GM19438 (cell line): ENCODE results near the gene RNLS.
"Not testable (repeated sequence)": the region's sequence is repeated elsewhere in the genome, so short reads cannot be mapped to it uniquely, and the experiment has no call there.

Experiments used
- ATAC-seq: cut with Tn5 transposase; IDR thresholded peaks from one replicate; pipeline ENCODE4 v1.9.1; 2021; ENCODE audit warnings: low read depth; ENCODE audit not compliant: unreplicated experiment

The RNLS gene

GRCh38 chr10:88315755-88316154 lies 267.4 kb downstream of the RNLS start:
- no peak for ATAC-seq

GRCh38 chr10:88314362-88314761 lies 268.8 kb downstream of the RNLS start:
- ATAC-seq = no peak

GRCh38 chr10:88313878-88314277 lies 269.2 kb downstream of the RNLS start:
- no peak for ATAC-seq

GRCh38 chr10:88312855-88313254 lies 270.3 kb downstream of the RNLS start:
- ATAC-seq = no peak

- no peak for ATAC-seq
These were observed 271.9 kb downstream of the RNLS start for GRCh38 chr10:88311264-88311663.

GRCh38 chr10:88309365-88309764 lies 273.8 kb downstream of the RNLS start:
- ATAC-seq = no peak

- not testable (repeated sequence) for ATAC-seq
These were observed 274.8 kb downstream of the RNLS start for GRCh38 chr10:88308361-88308760.

- no peak for ATAC-seq
These were observed 283.3 kb downstream of the RNLS start for GRCh38 chr10:88299787-88300186.

- ATAC-seq = no peak
These were observed 286.0 kb downstream of the RNLS start for GRCh38 chr10:88297103-88297502.

GRCh38 chr10:88293651-88294230 lies 289.4 kb downstream of the RNLS start:
- ATAC-seq = no peak

- ATAC-seq = no peak
These were observed 290.0 kb downstream of the RNLS start for GRCh38 chr10:88293073-88293472.

- no peak for ATAC-seq
These were observed 291.0 kb downstream of the RNLS start for GRCh38 chr10:88292185-88292514.

- ATAC-seq = no peak
These were observed 291.6 kb downstream of the RNLS start for GRCh38 chr10:88291289-88292184.

- ATAC-seq = no peak
These were observed 293.8 kb downstream of the RNLS start for GRCh38 chr10:88289342-88289741.

GRCh38 chr10:88288320-88289059 lies 294.6 kb downstream of the RNLS start:
- peak; percentile 71 for ATAC-seq

- ATAC-seq = no peak
These were observed 297.1 kb downstream of the RNLS start for GRCh38 chr10:88286030-88286429.

GRCh38 chr10:88281592-88282347 lies 301.3 kb downstream of the RNLS start:
- no peak for ATAC-seq

GRCh38 chr10:88280518-88280917 lies 302.6 kb downstream of the RNLS start:
- ATAC-seq = no peak

GRCh38 chr10:88278912-88279311 lies 304.2 kb downstream of the RNLS start:
- no peak for ATAC-seq

GRCh38 chr10:88276945-88277344 lies 306.2 kb downstream of the RNLS start:
- not testable (repeated sequence) for ATAC-seq

GRCh38 chr10:88274286-88274685 lies 308.8 kb downstream of the RNLS start:
- no peak for ATAC-seq
